ENCODE measurements around the gene MAG.

Gene MAG

GRCh38 chr19:35332817-35333216 lies 40.9 kb downstream of the MAG start:
- no peak for ATAC-seq
- peak overlapping the region; percentile 73 for H3K4me3 Mint-ChIP-seq
- peak overlapping the region; percentile 72 for H3K27ac Mint-ChIP-seq
- H3K27me3 Mint-ChIP-seq, result no peaks in the 10 kb centered on the region
- H3K36me3 Mint-ChIP-seq, result peaks cover 64% of the 10 kb centered on the region
- H3K4me1 Mint-ChIP-seq, result peaks cover 92% of the 10 kb centered on the region
- no peaks in the 10 kb centered on the region for H3K9me3 Mint-ChIP-seq

GRCh38 chr19:35334144-35334753 lies 42.3 kb downstream of the MAG start:
- H3K27ac Mint-ChIP-seq, result peak overlapping the region; percentile 72
- H3K9me3 Mint-ChIP-seq, result no peaks in the 10 kb centered on the region
- peaks cover 71% of the 10 kb centered on the region for H3K36me3 Mint-ChIP-seq
- H3K4me3 Mint-ChIP-seq, result peak overlapping the region; percentile 73
- no peaks in the 10 kb centered on the region for H3K27me3 Mint-ChIP-seq
- H3K4me1 Mint-ChIP-seq, result peaks cover 83% of the 10 kb centered on the region
- ATAC-seq, result no peak

- H3K27ac Mint-ChIP-seq, result peak overlapping the region; percentile 72
- H3K4me3 Mint-ChIP-seq, result no peak overlapping the region
- H3K4me1 Mint-ChIP-seq, result peaks cover 77% of the 10 kb centered on the region
Observed at GRCh38 chr19:35336166-35336955, 44.4 kb downstream of the MAG start.

GRCh38 chr19:35337097-35337983 lies 45.4 kb downstream of the MAG start:
- ATAC-seq, result peak; percentile 64

More at GRCh38 chr19:35336166-35336955, 44.4 kb downstream of the MAG start:
- no peaks in the 10 kb centered on the region for H3K9me3 Mint-ChIP-seq
- no peak for ATAC-seq
- H3K27me3 Mint-ChIP-seq, result no peaks in the 10 kb centered on the region
- peaks cover 76% of the 10 kb centered on the region for H3K36me3 Mint-ChIP-seq

GRCh38 chr19:35337984-35338296 lies 46.0 kb downstream of the MAG start:
- Mint-ChIP-seq H3K4me3 (no peak overlapping the region), H3K9me3 (no peaks in the 10 kb centered on the region), H3K4me1 (peaks cover 73% of the 10 kb centered on the region), H3K27me3 (no peaks in the 10 kb centered on the region), H3K27ac (peak overlapping the region; percentile 72), H3K36me3 (peaks cover 79% of the 10 kb centered on the region)
- ATAC-seq, result no peak

More at GRCh38 chr19:35337097-35337983, 45.4 kb downstream of the MAG start:
- peaks cover 75% of the 10 kb centered on the region for H3K4me1 Mint-ChIP-seq
- peak overlapping the region; percentile 66 for H3K4me3 Mint-ChIP-seq
- no peaks in the 10 kb centered on the region for H3K9me3 Mint-ChIP-seq
- peak overlapping the region; percentile 72 for H3K27ac Mint-ChIP-seq
- H3K36me3 Mint-ChIP-seq, result peaks cover 80% of the 10 kb centered on the region
- no peaks in the 10 kb centered on the region for H3K27me3 Mint-ChIP-seq

- H3K9me3 Mint-ChIP-seq, result no peaks in the 10 kb centered on the region
- H3K36me3 Mint-ChIP-seq, result peaks cover 71% of the 10 kb centered on the region
- peaks cover 73% of the 10 kb centered on the region for H3K4me1 Mint-ChIP-seq
- H3K27ac Mint-ChIP-seq, result peak overlapping the region; percentile 31
- no peak for ATAC-seq
- H3K4me3 Mint-ChIP-seq, result no peak overlapping the region
- no peaks in the 10 kb centered on the region for H3K27me3 Mint-ChIP-seq
Observed at GRCh38 chr19:35340431-35340830, 48.5 kb downstream of the MAG start.

- Mint-ChIP-seq H3K9me3 (no peaks in the 10 kb centered on the region), H3K27ac (peak overlapping the region; percentile 31), H3K36me3 (peaks cover 71% of the 10 kb centered on the region), H3K4me1 (peaks cover 73% of the 10 kb centered on the region), H3K27me3 (no peaks in the 10 kb centered on the region), H3K4me3 (no peak overlapping the region)
- ATAC-seq, result no peak
Observed at GRCh38 chr19:35341006-35341405, 49.0 kb downstream of the MAG start.

- Mint-ChIP-seq H3K27me3 (no peaks in the 10 kb centered on the region), H3K36me3 (peaks cover 69% of the 10 kb centered on the region), H3K4me3 (no peak overlapping the region), H3K4me1 (peaks cover 73% of the 10 kb centered on the region), H3K9me3 (no peaks in the 10 kb centered on the region), H3K27ac (no peak overlapping the region)
- no peak for ATAC-seq
Observed at GRCh38 chr19:35341565-35342225, 49.7 kb downstream of the MAG start.

- H3K4me1 Mint-ChIP-seq, result peaks cover 73% of the 10 kb centered on the region
- no peaks in the 10 kb centered on the region for H3K27me3 Mint-ChIP-seq
- H3K27ac Mint-ChIP-seq, result no peak overlapping the region
- H3K4me3 Mint-ChIP-seq, result no peak overlapping the region
- H3K36me3 Mint-ChIP-seq, result peaks cover 65% of the 10 kb centered on the region
- no peak for ATAC-seq
- no peaks in the 10 kb centered on the region for H3K9me3 Mint-ChIP-seq
Observed at GRCh38 chr19:35342430-35342829, 50.5 kb downstream of the MAG start.

GRCh38 chr19:35344511-35345031 lies 52.6 kb downstream of the MAG start:
- Mint-ChIP-seq H3K27me3 (no peaks in the 10 kb centered on the region), H3K36me3 (peaks cover 54% of the 10 kb centered on the region), H3K27ac (no peak overlapping the region)

GRCh38 chr19:35345671-35346111 lies 53.7 kb downstream of the MAG start:
- Mint-ChIP-seq H3K4me1 (peaks cover 93% of the 10 kb centered on the region), H3K4me3 (peak overlapping the region; percentile 59), H3K36me3 (peaks cover 51% of the 10 kb centered on the region), H3K27ac (peak overlapping the region; percentile 96), H3K27me3 (no peaks in the 10 kb centered on the region), H3K9me3 (no peaks in the 10 kb centered on the region)
- no peak for ATAC-seq

More at GRCh38 chr19:35344511-35345031, 52.6 kb downstream of the MAG start:
- H3K4me3 Mint-ChIP-seq, result no peak overlapping the region
- H3K4me1 Mint-ChIP-seq, result peaks cover 85% of the 10 kb centered on the region
- H3K9me3 Mint-ChIP-seq, result no peaks in the 10 kb centered on the region
- ATAC-seq, result no peak

GRCh38 chr19:35346193-35347052 lies 54.5 kb downstream of the MAG start:
- Mint-ChIP-seq H3K27me3 (no peaks in the 10 kb centered on the region), H3K27ac (peak overlapping the region; percentile 96), H3K36me3 (peaks cover 43% of the 10 kb centered on the region), H3K4me3 (peak overlapping the region; percentile 59), H3K9me3 (no peaks in the 10 kb centered on the region), H3K4me1 (peaks cover 94% of the 10 kb centered on the region)
- ATAC-seq, result peak; percentile 78

- Mint-ChIP-seq H3K4me3 (peak within 1 kb of the TSS; percentile 59), H3K27ac (peak within 1 kb of the TSS; percentile 96), H3K9me3 (no peaks in the 10 kb centered on the region), H3K27me3 (no peaks in the 10 kb centered on the region), H3K36me3 (peaks cover 34% of the 10 kb centered on the region), H3K4me1 (peaks cover 89% of the 10 kb centered on the region)
- ATAC-seq, result peak; percentile 85
Observed at GRCh38 chr19:35347171-35347929, 55.4 kb downstream of the MAG start, which contains the start of gene FFAR1. Gene FFAR1 (plus strand): TSS chr19:35347902. CDS start chr19:35351552, 3,650 bp downstream.
